Activated CD8-positive, alpha-beta T cell treated with anti-CD3 and anti-CD28 coated beads for 36 hours (primary cell): ENCODE data around the gene JMJD1C. TPM values are rescaled to one million over a fixed set of nuclear protein-coding genes. Genes with fewer than 3 reads are reported as not detected.

Source experiments
- ATAC-seq: fragments of 200-7000 bp; cut with Tn5 transposase; one replicate; pipeline ENCODE4 v1.10.0; 2021; ENCODE audit warnings: mild to moderate bottlenecking, moderate library complexity
- CTCF ChIA-PET: fragments of 350-600 bp; sonication (Branson Sonifier 250); formaldehyde crosslinking; loops from one replicate; lab custom pipeline; 2021; ENCODE audit warnings: antibody characterized with exemption; lab: Charles Lee
- POLR2A ChIA-PET: fragments of 350-600 bp; sonication (Branson Sonifier 250); formaldehyde crosslinking; loops from one replicate; lab custom pipeline; 2021; ENCODE audit warnings: antibody characterized with exemption; lab: Charles Lee
- DNase-seq: peaks from one replicate; pipeline ENCODE4 v3.0.0-alpha.2; 2020
- H3K27ac Mint-ChIP-seq: one replicate; pipeline ENCODE4 v1.8.0; 2021; ENCODE audit warnings: mild to moderate bottlenecking, mixed read lengths
- H3K27me3 Mint-ChIP-seq: one replicate; pipeline ENCODE4 v1.8.0; 2021; ENCODE audit warnings: mixed read lengths
- H3K36me3 Mint-ChIP-seq: one replicate; pipeline ENCODE4 v1.8.0; 2021; ENCODE audit warnings: low read depth, mixed read lengths
- H3K4me1 Mint-ChIP-seq: one replicate; pipeline ENCODE4 v1.8.0; 2021; ENCODE audit warnings: low read depth, mixed read lengths
- H3K4me3 Mint-ChIP-seq: one replicate; pipeline ENCODE4 v1.8.0; 2021; ENCODE audit warnings: mild to moderate bottlenecking, moderate library complexity, mixed read lengths
- H3K9me3 Mint-ChIP-seq: one replicate; pipeline ENCODE4 v1.8.0; 2021; ENCODE audit warnings: mixed read lengths
- intact Hi-C: fragments of 100-400 bp; cut with micrococcal nuclease; formaldehyde crosslinking; loops from one replicate; pipeline ENCODE4 v1.10.0; 2022
- total RNA-seq, 2 experiments: library from RNA; stranded (reverse); gene quantifications; one replicate each; pipeline ENCODE4 v1.2.3, GENCODE V29; 2021
- TF ChIP-seq, protein P1 (sequence below): fragments of 200-600 bp; IDR thresholded peaks from one replicate; pipeline ENCODE4 v1.8.0; 2022; ENCODE audit warnings: antibody characterized with exemption, mild to moderate bottlenecking

Gene JMJD1C
- total RNA-seq, 2 experiments from 2014 or later = 45.2 to 48.1 TPM

DNA sequence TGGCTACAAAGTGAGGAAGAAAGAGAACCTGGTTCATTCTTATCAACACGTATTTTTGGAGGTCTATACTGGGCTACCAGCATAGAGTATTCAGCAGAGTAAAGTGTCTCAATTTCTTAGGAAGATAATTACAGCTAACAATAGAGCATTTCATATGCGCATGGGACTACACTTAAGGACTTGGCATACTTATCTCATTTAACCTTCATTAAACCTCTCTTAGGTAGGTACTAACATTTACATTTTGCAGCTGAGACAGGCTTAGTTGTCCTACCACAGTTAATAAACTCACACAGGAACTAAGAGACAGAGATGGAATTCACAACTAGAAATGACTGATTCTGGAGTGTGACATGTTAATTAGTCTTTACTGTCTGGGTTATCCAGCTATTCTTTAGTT is 266.1 kb downstream of the JMJD1C start:
- H3K4me3 Mint-ChIP-seq = no peak overlapping the region
- ChIA-PET CTCF (interaction anchor here (2.7 kb wide), 1 partner anchor 33 kb away, joined by 12 read pairs; no protein-coding TSS in a partner anchor), POLR2A (no interaction called here)
- DNase-seq = no peak
- TF ChIP-seq, protein P1, sequence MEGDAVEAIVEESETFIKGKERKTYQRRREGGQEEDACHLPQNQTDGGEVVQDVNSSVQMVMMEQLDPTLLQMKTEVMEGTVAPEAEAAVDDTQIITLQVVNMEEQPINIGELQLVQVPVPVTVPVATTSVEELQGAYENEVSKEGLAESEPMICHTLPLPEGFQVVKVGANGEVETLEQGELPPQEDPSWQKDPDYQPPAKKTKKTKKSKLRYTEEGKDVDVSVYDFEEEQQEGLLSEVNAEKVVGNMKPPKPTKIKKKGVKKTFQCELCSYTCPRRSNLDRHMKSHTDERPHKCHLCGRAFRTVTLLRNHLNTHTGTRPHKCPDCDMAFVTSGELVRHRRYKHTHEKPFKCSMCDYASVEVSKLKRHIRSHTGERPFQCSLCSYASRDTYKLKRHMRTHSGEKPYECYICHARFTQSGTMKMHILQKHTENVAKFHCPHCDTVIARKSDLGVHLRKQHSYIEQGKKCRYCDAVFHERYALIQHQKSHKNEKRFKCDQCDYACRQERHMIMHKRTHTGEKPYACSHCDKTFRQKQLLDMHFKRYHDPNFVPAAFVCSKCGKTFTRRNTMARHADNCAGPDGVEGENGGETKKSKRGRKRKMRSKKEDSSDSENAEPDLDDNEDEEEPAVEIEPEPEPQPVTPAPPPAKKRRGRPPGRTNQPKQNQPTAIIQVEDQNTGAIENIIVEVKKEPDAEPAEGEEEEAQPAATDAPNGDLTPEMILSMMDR = no peak
- ATAC-seq = no peak
- H3K36me3 Mint-ChIP-seq = peaks cover 24% of the 10 kb centered on the region
- peaks cover 7% of the 10 kb centered on the region for H3K4me1 Mint-ChIP-seq
- H3K27me3 Mint-ChIP-seq = no peaks in the 10 kb centered on the region
- H3K27ac Mint-ChIP-seq = no peak overlapping the region
- intact Hi-C loops = no loop called here
- H3K9me3 Mint-ChIP-seq = no peaks in the 10 kb centered on the region

DNA sequence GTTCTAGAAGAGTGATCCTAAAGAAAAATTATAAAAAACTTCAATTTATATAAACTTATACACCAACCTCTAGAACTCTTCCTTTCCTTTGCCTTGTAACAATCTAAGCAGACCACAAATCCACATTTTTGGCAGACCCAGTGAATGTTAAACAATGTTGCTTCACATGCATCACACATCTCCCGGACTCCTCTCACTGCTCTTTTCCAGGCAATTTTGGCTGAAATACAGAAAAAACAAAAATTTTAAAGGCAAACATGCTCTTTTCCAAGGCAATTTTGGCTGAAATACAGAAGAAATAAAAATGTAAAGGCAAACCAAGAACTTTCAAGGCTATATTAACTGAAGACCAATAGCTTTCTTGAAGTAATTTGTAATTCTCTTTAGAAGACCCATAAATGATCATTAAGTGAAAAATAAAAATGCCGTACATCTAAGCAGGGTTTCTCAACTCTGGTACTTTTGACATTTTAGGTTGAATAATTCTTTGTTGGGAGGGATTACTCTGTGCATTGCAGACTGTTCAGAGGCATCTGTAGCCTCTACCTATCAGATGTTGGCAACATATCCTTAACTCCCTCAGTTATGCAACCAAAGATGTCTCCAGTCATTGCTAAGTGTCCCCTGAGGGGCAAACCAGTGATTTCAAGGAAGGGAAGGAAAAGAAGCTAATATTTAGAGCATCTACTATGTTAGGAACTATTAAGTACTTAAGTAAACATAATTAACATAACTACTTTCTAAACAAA is 268.3 kb downstream of the JMJD1C start:
- ChIA-PET CTCF (interaction anchor here (0.8 kb wide), 1 partner anchor 9 kb away, joined by 3 read pairs; no protein-coding TSS in a partner anchor), POLR2A (no interaction called here)
- no peaks in the 10 kb centered on the region for H3K4me1 Mint-ChIP-seq
- TF ChIP-seq, protein P1 = no peak
- peaks cover 29% of the 10 kb centered on the region for H3K36me3 Mint-ChIP-seq
- H3K4me3 Mint-ChIP-seq = no peak overlapping the region
- no peak for DNase-seq
- no peaks in the 10 kb centered on the region for H3K9me3 Mint-ChIP-seq
- ATAC-seq = no peak
- no peaks in the 10 kb centered on the region for H3K27me3 Mint-ChIP-seq
- intact Hi-C loops = no loop called here
- H3K27ac Mint-ChIP-seq = no peak overlapping the region

DNA sequence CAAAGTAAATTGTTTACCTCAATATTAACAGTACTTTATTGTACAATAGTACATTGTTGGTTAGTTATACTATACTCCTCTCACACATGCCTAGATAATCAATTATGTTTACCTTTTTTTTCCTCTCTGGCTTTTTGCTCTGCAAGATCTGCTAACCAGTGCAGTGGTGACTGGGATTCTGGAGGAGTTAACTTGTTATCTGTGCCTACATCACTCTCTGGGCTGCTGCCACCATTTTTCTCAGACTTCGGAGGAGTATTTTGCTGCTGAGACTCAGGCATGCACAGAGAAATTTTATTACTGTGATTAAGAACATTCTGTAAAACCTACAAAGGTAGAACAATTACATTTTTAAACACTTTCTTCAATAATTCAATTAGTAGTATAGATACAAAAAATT is 273.0 kb downstream of the JMJD1C start:
- TF ChIP-seq, protein P1 = no peak
- Mint-ChIP-seq H3K36me3 (peaks cover 36% of the 10 kb centered on the region), H3K27ac (peak overlapping the region; percentile 10), H3K4me3 (no peak overlapping the region), H3K4me1 (no peaks in the 10 kb centered on the region), H3K9me3 (no peaks in the 10 kb centered on the region), H3K27me3 (no peaks in the 10 kb centered on the region)
- no peak for ATAC-seq
- DNase-seq = no peak
- intact Hi-C loops = no loop called here
- POLR2A ChIA-PET = no interaction called here
- CTCF ChIA-PET = no interaction called here

DNA sequence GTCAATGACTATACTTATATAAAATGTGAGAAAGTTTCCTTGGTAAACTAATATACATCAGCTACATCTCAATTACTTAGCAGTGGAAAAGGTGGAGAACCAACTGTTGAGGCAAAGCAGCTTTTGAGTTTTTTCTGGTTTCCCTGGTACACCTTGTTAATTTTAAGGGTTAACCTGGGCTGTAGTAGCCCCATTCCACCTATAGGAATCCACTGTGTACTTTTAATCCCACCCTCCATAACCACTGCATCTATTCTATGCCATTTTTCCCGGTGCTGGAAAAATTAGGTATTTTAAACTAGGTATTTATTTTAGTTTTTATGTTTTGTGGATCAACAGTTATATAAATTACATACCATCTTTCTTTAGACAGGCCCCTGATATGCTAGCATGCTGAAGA is 290.2 kb downstream of the JMJD1C start:
- H3K36me3 Mint-ChIP-seq = peaks cover 40% of the 10 kb centered on the region
- no peak for ATAC-seq
- intact Hi-C loops = loop anchor here (10.0 kb wide), 1 partner anchor 89 kb away; no protein-coding TSS in a partner anchor
- H3K9me3 Mint-ChIP-seq = peaks cover 3% of the 10 kb centered on the region
- POLR2A ChIA-PET = interaction anchor here (0.6 kb wide), 1 partner anchor 17 kb away, joined by 3 read pairs; no protein-coding TSS in a partner anchor
- no peaks in the 10 kb centered on the region for H3K27me3 Mint-ChIP-seq
- H3K4me3 Mint-ChIP-seq = no peak overlapping the region
- CTCF ChIA-PET = interaction anchor here (0.8 to 12.4 kb wide), 4 partner anchors 9 to 545 kb away, joined by 3 to 171 read pairs (median 3); no protein-coding TSS in a partner anchor
- TF ChIP-seq, protein P1 = no peak
- no peak for DNase-seq
- peaks cover 51% of the 10 kb centered on the region for H3K4me1 Mint-ChIP-seq
- no peak overlapping the region for H3K27ac Mint-ChIP-seq
